ENCODE results near the gene CMTM2.
"Not testable (repeated sequence)": the region's sequence is repeated elsewhere in the genome, so short reads cannot be mapped to it uniquely, and the experiment has no call there.

The CMTM2 gene

DNA sequence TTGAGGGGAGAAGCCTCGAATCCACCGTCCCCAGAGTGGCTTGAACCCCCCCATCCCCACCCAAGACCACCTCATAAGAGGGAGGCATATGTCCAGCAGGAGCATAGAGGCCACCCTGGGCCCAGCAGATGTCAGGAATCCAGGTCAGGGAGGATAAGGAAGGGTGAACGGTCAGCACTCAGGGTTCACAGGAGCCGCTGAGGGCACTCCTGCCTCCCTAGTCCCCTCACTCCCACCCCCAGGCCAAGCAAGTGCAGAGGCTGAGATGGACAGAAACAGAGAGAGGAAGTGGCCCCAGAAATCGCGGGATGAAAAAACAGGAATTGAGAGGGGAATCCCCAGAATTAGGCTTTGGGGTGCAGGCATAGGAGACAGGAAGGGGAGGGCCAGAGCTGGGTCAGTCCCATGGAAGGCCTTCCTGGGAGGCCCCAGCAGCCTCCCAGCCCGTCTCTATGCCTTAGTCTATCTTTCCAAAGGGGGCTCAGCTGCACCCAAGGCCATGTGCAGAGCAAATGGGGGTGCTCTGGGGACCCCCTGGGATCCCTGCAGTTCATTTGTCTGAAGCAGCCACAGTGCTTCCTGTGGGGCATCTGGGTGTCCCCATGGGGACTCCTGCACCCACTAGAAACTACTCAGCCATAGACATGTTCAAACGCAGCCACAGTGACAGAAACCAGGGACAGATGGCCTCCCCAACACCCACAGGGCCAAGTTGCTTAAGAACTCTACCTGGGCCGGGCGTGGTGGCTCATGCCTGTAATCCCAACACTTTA is 26.9 kb downstream of the CMTM2 start:
- no peak for DNase-seq (ENCODE audit: low spot score)

DNA sequence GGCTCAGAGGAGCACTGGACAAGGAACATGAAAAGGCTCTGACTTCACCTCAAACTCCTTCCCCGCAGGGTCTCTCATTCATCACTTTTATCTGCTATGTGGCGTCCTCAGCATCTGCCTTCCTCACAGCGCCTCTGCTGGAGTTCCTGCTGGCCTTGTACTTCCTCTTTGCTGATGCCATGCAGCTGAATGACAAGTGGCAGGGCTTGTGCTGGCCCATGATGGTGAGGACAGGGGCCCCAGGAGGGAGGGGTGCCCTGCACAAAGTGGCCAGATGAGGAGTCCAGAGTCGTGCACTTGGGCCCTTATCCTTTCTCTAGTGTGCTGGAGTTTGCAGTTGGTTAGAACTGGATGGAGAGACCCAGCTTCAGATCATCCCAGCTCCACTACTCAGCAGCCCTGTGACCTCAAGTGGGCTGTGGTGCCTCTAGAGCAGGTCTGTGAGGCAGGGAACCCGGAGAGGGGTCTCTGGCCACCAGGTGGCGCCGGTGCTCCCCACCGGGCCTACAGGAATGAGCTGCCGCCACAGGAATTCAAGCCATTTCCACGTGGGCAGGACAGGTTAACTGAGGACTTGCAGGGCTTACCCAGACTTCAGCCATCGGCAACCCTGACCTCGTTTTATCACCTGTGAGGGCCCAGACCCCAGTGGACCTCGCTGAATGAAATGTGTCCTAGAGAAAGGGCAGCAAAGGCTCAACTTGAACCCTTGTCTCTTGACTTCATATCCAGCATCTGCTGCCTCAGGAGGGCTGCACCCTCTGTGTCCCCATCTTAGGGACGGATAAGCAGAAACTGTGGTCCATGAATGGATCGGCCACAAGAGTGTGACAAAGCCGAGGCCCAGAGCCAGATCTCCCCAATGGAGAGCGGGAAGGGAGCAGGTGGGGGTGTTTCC is 29.2 kb downstream of the CMTM2 start:
- peak; percentile 84 for DNase-seq (ENCODE audit: low spot score)

DNA sequence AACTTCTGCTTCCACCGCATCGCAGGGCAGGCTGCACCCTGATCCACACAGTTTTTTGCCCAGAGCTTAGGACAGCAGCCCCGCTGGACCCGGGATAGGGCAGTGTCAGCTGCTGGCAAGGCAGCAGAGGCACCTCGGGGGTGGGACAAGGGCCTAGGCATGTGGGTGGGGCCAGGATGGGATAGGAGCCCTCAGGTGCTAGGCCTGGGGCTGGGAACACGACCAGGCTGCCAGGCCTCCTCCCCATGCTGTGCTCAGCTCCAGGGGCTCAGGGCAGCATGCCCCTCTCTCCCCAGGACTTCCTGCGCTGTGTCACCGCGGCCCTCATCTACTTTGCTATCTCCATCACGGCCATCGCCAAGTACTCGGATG is 29.9 kb downstream of the CMTM2 start:
- no peak for DNase-seq (ENCODE audit: low spot score)

DNA sequence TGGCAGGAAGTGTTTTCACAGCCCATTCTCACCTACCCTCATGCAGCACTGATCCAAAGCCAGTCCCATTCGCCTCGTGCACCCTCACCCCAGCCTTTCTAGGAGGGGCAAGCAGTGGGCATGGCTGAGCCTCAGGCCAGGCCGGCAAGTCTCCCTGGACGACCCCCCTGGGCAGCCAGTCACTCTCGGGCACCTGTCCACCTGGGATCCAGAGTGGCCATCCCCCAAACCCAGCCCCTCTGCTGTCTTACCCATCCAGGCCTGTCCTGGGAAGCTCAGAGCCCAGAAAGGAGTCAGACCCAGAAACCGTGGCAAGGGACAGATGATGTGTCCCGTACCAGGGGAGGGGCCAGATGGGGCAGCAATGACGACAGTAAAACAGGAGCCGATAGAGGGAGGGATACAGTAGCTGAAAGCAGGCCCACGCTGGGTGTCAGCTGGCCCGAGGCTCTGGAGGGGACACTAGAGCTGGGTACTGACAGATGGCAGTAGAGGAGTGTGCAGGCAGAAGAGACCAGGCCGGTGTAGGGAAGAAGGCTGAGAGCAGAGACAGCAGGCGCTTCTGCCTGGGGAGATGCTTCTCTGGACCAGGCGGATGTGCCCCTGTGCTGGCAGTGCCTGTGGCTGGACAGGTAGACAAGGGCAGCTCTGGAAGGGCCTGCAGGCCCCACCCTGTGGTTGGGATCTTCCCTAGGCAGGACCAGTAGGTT is 31.0 kb downstream of the CMTM2 start:
- no peak for DNase-seq (ENCODE audit: low spot score)

DNA sequence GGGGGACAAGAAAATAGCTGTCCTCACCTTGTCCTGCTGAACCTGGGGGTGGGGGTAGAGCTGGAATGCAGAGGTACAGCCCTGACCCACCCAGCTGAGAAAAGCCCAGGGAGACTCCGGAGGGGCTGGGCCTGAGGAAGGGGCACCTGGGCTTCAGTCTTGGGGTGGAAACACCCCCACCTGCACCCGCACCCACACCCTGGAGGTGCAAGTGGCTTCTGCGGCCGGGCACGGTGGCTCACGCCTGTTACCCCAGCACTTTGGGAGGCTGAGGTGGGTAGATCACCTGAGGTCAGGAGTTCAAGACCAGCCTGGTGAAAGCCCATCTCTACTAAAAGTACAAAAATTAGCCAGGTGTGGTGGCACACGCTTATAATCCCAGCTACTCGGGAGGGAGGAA is 32.6 kb downstream of the CMTM2 start:
- DNase-seq (ENCODE audit: low spot score): not testable (repeated sequence)

DNA sequence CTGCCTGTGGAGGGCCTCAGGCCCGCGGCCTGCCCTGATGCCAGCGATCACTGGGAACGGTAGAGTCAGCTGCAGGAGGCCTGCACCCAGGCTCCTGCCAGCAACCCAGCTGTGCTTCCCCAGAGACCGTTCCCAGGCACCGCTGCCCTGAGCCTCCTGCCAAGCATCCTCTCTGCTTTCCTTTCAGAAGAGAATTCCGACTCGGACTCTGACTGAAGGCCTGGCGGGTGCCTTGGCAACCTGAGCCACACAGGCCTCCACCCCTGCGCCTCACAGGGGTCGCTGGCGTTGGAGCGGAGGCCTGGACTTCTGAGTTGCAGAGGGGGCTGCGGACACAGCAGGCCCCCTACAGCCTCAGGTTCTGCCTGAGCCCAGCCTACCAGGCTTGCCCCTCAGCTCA is 33.2 kb downstream of the CMTM2 start:
- DNase-seq (ENCODE audit: low spot score): no peak

DNA sequence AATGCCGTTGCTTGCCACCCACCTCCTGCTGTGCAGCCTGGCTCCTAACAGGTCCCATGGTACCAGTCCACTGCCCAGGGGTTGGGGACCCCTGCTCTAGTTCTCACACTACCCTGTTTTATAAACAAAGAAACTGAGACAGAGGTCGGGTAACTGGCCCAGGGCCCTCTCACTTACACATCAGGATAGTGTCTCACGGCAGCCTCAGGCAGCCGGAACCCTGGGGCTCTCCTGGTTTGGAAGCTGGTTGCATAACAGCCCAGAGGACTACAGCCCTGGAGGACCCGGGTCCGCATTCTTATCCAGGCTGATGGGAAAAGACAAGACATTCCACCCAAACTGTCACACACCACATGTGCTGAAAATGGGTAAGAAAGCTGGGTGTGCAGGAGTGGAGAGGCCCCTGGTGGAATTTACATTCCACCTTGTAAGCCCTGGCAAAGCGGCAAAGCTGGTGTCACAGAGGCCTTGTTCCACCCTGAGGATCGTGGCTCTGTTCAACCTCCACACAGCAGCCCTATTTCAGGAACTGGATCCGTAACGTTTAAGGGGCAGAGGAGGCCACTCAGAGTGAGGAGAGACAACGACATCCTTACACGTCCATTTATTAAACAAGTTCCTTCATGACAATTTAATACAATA is 35.0 kb downstream of the CMTM2 start:
- no peak for DNase-seq (ENCODE audit: low spot score)

DNA sequence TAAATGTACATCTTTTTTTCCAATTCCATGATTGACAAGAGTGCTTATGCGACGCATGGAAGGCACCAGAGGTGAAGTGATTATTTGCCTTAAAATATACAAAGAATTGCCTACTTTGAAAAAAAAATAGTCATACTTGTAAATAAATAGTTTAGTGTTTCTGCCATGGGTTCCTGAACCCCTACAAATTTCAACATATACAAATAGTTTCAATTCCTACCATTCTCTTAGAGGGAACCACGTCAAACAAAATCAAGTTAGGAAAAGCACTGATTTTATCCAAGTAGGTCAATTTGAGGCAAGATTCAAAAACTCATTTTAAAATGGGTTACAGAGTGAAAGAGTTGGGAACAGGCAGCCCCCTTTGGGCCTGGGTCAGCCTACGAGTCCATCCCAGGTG is 36.9 kb downstream of the CMTM2 start:
- DNase-seq (ENCODE audit: low spot score): no peak

DNA sequence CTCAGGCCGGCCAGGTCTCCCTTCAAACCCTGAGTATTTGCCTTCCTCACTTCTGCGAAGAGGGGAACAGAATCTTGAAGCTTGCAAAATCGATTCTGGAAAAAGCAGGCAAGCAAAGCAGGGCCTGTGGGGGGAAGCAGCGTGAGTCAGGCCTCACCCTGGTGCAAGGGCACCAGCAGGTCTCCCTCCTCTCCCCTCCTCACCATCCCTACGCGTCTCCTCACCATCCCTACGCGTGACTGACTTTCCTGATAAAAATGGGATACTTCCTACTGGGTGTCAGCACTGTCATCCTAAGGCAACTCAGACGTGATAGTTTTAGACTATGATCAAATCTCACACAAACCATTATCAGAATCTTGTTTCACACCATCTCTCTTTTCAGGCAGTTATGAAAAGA is 37.3 kb downstream of the CMTM2 start:
- DNase-seq (ENCODE audit: low spot score): no peak

DNA sequence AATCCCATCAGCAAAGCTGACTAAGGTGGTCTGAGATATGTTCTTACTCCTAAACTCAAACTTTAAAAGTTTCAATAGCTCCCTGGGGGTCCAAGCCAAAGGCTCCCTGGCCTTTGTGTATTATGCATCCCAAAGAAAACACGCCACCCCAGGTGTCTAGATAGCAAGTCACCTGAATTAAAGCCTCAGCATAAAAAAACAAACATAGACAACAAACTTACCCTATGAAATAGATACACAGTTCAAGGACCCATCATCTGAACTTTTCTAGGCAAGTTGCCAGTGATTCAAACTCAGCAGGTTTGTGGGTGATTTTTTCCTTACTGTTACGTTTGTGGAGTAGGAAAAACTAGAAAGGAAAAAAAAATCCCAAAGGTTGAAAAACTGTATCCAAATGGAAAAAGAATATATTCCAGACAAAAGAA is 37.8 kb downstream of the CMTM2 start:
- no peak for DNase-seq (ENCODE audit: low spot score)

DNA sequence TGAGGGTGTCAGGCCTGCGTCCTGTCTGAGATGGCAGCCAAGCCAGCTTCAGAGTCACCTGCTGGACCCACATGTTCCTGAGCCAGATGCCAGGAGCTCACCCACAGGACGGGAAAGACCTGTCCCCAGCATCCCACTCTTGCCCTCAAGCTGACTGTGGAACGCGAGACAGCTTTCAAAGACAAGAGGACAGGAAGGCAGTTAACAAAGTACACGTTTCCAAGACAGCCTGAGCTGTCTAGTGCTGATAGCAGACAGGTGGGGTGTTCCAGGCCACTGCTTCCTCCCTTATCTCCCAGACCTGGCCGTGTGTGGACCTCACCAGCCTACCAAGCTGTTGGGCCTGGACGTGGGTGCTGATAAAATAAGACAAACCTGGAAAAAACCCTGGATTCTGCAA is 38.5 kb downstream of the CMTM2 start:
- no peak for DNase-seq (ENCODE audit: low spot score)

DNA sequence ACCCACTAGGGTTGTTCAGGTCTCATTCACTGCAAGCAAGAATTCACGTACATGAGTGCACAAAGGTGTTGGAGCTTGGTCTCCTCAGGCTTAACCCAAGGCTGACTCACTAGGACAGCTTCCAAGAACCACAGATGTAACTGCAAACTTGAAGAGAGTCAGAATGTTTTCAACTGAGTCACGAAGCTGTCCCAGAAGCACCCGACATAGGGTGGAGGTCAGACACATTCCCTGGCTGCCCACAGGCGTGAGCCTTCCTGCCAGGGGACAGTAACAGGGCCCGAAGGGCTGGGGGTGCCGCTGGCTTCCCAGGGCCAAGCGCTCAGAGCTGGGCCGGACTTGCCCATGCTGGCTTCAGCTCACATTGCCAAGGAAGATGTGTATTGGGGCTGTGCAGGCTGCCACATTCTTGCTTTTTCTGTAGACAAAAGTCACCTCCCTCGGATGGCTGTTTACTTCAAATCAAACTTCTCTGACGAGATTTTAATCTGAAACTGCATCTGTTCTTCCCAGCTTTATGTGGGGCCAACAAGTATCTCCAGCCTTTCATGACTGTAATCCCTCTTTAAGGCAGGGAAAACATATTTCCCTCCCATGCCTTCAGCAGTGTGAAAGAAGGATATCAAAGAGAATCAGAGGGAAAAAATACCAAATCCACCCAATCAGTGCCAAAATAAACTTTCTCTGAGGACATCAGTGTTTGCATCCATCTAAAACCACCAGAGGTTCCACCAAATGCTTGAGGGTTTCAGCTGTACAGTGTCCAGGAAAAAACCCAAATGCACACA is 39.5 kb downstream of the CMTM2 start:
- no peak for DNase-seq (ENCODE audit: low spot score)

DNA sequence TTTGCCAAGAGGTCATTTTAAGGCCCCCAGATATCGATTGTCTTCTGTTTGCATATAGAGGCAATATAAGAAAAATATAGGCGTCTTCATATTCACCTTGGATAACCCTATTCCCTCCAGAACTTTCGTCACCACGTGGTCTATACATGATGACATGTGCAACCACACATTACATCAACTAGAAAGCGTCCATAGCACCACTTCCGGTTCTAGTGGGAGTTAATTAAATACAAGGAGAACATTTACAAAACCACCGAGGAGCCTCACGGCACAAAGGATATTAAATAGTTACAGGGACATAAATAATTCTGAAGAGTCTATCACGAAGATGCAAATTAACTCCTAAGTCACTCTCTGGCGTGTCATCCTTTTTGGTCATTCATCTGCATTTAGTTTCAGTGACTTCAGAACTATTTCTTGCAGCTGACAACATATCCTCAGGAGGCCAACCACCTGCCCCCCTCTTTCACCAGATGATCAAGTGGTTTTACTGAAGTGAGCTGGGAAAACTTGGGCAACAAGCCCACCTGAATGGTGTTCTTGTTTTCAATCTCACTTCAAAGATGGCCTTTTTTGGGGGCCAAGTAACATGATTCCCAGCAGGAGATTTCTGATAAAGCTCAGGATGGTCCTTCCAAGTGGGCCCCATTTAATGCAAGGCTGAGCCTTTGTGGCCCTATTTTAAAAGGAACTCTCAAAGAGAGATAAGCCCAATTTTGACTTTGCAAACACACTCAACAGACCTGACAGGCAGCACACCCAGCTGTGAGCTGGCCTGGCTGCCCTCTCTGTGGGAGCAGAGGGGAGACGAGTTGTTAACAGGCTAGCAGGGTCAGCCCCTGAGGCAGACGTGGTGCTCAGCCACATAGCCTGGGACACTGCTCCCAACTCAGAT is 40.5 kb downstream of the CMTM2 start:
- no peak for DNase-seq (ENCODE audit: low spot score)

DNA sequence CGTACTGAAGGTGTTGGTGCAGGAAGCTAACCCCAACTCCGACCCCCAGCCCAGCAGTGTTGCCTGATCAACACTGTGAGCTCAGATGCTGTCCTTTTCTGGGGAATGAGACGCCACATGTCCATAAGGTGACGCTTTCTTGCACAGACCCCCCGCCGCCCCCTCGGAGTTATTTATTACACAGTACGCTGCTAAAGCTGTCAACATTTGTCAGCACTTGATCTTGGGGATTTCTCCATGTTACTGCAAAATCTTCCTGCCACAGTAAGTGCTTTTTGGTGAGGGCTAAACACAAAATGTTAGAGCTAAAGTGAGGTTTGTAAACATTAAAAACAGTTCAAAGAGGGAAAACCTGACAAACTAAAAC is 41.1 kb downstream of the CMTM2 start:
- no peak for DNase-seq (ENCODE audit: low spot score)

DNA sequence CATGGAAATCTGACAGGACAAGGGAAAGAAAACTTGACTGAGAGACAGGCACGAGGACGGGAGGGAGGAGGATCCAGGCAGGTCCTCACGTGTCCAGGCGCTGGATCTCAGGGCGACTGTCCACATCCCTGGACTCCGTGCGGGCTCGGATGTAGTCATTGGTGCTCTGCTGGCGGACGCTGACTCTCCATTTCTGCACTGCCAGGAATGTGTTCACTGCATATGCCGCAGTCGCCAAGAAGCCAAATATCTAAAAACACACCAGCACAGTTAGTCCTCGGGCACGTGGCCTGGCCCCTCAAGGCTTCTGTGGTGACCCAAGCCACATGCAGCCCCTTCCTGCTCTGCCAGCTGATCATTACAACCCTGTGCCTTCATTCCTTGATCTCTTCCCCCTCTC is 42.7 kb downstream of the CMTM2 start:
- no peak for DNase-seq (ENCODE audit: low spot score)

DNA sequence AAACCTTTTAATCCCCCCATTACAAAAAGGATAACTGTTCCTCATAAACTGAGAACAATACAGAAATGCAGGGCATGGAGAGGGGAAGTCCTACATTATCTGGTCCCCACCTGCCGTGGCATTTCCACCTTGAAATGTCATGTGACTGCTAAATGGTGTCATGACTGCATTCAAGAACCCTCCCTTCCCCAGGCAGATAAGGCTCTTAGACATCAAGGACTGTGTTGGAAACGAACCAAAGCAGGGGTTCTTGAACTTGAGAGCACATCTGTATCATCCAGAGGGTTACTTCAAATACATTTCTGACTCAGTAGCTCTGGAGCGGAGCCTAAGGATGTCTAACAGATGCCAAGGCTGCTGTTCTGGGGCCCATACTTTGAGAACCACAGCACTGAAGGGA is 43.6 kb downstream of the CMTM2 start:
- no peak for DNase-seq (ENCODE audit: low spot score)

DNA sequence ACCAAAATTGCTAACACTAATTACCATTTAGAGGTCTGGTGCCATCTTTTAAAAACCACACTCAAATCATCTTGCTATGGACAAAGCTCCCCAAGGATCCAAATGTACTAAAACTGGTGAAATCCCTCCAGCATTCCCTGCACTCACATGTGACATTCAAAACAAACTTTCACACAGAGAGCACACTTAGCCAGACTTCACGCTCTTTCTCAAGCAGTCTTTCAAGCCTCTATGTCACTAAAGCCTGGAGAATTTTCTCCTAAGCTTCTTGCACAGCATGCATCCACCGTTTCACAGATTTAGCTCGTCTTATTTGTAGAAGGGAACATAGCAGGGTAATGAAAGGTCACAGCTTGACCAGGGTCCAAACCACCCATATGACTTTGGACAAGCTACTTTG is 44.5 kb downstream of the CMTM2 start:
- no peak for DNase-seq (ENCODE audit: low spot score)

DNA sequence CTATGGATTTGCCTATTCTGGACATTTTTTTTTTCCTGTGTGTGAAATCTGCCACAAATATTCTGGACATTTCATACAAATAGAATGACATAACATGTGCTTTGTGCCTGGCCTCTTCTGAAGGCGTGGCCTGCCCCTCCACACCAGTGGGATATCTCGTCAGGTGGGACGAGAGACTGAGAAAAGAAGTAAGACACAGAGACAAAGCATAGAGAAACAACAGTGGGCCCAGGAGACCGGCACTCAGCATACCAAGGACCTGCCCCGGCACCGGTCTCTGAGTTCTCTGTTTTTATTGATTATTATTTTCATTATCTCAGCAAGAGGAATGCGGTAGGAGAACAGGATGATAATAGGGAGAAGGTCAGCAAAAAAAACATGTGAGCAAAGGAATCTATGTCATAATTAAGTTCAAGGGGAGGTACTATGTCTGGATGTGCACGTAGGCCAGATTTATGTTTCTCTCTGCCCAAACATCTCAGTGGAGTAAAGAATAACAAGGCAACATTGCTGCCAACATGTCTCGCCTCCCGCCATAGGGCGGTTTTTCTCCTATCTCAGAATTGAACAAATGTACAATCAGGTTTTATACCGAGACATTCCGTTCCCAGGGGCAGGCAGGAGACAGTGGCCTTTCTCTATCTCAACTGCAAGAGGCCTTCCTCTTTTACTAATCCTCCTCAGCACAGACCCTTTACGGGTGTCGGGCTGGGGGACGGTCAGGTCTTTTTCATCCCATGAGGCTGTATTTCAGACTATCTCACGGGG is 48.5 kb downstream of the CMTM2 start:
- DNase-seq (ENCODE audit: low spot score): not testable (repeated sequence)

DNA sequence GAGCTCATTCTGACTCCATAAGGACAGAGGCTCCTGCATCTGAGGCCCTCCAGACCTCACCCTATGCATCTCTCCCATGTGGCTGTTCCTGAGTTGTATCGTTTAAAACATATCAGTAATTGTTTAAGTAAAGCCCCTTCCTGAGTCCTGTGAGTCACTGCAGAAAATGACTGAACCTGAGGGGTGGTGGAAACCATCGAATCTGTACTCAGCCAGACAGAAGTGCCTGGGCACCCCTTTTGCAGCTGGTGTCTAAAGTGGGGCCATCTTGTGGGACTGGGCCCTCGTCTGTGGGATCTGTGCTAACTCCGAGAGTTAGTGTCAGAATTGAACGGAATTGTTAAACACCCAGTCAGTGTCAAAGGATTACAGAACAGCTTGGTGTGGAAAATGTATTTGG is 50.6 kb downstream of the CMTM2 start:
- DNase-seq (ENCODE audit: low spot score): no peak
